Measurements from ENCODE around the gene CNTNAP1. TPM values are rescaled to one million over a fixed set of nuclear protein-coding genes. Genes with fewer than 3 reads are reported as not detected.

CNTNAP1 gene
- total RNA-seq, 1 donor from 2014 or later = 10.5 TPM

DNA sequence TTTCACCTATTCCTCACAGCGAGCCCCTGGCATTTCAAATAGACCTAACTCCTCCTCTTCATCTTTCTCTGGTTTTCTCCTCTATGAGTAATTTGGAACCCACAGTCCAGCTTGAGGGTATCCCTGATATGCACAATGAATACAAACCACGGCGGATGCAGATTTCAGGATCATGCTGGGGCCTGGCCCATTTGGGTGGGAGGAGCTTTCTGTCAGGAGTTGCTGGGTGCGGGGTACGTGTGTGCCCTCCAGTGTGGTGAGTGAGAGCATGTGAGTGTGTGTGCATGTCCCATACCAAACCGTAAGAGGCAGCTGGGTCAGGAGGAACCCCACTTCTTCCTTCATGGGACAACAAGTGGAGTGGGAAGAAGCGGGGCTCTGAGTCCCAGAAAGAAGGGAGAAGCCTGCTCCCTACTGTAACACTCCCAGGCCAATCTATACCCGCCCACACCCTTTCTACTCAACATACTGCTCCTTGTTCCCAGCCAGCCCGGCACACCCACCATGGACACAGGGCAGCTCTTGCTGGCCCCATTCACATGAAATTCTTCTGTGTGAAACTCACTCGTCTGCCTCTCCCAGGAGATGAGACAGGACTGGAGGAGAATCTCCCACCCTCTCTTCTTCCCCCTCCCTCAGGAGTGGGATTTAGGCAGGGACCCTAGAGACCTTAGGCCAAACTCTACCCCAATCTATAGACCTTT, 18.4 kb downstream of the CNTNAP1 start:
- intact Hi-C loops (cut with DNase I) = no loop called here
- no peaks in the 10 kb centered on the region for H3K4me1 ChIP-seq
- no peak for DNase-seq (ENCODE audit: low spot score in 2 of 2)
- no peaks in the 10 kb centered on the region for H3K9me3 ChIP-seq
- peaks cover 62 to 75% of the 10 kb centered on the region in 2 donors for H3K36me3 ChIP-seq
- no peaks in the 10 kb centered on the region for H3K27me3 ChIP-seq
- no peak overlapping the region for H3K4me3 ChIP-seq
- no peak overlapping the region for H3K27ac ChIP-seq
- TF ChIP-seq, protein P1, sequence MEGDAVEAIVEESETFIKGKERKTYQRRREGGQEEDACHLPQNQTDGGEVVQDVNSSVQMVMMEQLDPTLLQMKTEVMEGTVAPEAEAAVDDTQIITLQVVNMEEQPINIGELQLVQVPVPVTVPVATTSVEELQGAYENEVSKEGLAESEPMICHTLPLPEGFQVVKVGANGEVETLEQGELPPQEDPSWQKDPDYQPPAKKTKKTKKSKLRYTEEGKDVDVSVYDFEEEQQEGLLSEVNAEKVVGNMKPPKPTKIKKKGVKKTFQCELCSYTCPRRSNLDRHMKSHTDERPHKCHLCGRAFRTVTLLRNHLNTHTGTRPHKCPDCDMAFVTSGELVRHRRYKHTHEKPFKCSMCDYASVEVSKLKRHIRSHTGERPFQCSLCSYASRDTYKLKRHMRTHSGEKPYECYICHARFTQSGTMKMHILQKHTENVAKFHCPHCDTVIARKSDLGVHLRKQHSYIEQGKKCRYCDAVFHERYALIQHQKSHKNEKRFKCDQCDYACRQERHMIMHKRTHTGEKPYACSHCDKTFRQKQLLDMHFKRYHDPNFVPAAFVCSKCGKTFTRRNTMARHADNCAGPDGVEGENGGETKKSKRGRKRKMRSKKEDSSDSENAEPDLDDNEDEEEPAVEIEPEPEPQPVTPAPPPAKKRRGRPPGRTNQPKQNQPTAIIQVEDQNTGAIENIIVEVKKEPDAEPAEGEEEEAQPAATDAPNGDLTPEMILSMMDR (IDR thresholded peaks at IDR 0.05) = no peak

GRCh38 chr17:42702446-42702845, 20.1 kb downstream of the CNTNAP1 start:
- Histone ChIP-seq H3K9me3 (no peaks in the 10 kb centered on the region), H3K36me3 (peaks cover 71 to 79% of the 10 kb centered on the region in 2 donors), H3K4me1 (no peaks in the 10 kb centered on the region), H3K27ac (no peak overlapping the region), H3K27me3 (no peaks in the 10 kb centered on the region), H3K4me3 (no peak overlapping the region)
- intact Hi-C loops (cut with DNase I) = no loop called here
- no peak for DNase-seq (ENCODE audit: low spot score in 2 of 2)
- TF ChIP-seq, protein P1 (IDR thresholded peaks at IDR 0.05) = no peak

- Histone ChIP-seq H3K4me1 (no peaks in the 10 kb centered on the region), H3K4me3 (no peak overlapping the region), H3K27me3 (no peaks in the 10 kb centered on the region), H3K9me3 (no peaks in the 10 kb centered on the region), H3K27ac (no peak overlapping the region), H3K36me3 (peaks cover 89 to 93% of the 10 kb centered on the region in 2 donors)
- DNase-seq (ENCODE audit: low spot score in 2 of 2) = no peak
- intact Hi-C loops (cut with DNase I) = no loop called here
- TF ChIP-seq, protein P1 (IDR thresholded peaks at IDR 0.05) = no peak
These were observed 22.1 kb downstream of the CNTNAP1 start for GRCh38 chr17:42704490-42704836.

DNA sequence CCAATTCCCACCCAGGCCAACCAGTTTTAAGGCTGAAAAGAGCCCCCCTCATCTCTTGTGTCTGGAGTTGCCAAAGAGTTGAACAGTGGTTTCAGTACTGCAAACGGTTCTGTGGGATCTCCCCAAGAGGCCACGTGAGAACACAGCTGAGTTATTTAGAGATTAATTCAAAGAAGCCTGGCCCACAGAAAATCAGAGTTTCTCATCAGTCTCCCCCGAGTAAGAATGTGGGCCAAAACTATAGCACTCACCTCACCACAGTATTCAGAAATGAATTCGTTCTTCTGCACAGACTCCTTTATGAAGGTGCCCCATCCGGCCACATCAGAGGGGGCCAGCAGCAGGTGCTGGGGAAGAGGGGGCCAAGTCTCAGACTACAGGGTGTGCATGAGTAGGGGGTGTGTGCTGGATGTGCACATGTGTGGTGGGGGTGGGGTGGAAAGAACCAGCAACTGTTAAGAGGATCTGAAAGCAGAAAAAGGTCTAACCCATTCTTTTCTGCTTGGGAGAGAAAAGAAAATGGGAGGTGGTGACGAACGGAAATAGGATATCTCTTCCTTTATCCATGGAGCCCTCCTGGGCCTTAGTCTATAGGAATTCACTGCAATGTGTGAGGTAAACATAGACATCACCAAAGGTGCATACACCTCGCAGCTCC, 22.6 kb downstream of the CNTNAP1 start:
- no peak overlapping the region for H3K27ac ChIP-seq
- intact Hi-C loops (cut with DNase I) = no loop called here
- DNase-seq (ENCODE audit: low spot score in 2 of 2) = no peak
- H3K36me3 ChIP-seq = peaks cover 94 to 98% of the 10 kb centered on the region in 2 donors
- H3K27me3 ChIP-seq = no peaks in the 10 kb centered on the region
- TF ChIP-seq, protein P1 (IDR thresholded peaks at IDR 0.05) = no peak
- no peak overlapping the region for H3K4me3 ChIP-seq
- H3K9me3 ChIP-seq = no peaks in the 10 kb centered on the region
- H3K4me1 ChIP-seq = no peaks in the 10 kb centered on the region

DNA sequence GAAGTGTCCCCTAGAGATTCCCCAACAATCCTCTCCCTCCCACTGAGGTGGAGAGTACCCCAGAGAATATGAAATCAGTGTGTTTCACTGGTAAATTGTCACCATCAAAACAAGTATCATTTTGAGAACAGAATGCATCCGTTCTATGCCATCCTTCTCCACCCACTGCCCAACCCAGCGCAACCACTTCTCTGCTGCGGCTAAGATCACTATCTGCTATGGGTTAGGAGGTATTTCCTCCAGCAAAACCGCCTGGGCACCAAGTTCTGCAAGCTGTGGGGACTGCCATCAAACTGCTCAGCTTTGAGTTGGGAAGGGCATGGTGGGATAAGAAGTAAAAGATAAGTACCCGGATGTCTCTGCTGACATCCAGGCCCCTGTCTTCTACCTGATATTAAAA, 24.4 kb downstream of the CNTNAP1 start:
- Histone ChIP-seq H3K36me3 (peaks cover 98 to 100% of the 10 kb centered on the region in 2 donors), H3K27me3 (no peaks in the 10 kb centered on the region), H3K27ac (no peak overlapping the region), H3K9me3 (no peaks in the 10 kb centered on the region), H3K4me1 (no peaks in the 10 kb centered on the region), H3K4me3 (no peak overlapping the region)
- TF ChIP-seq, protein P1 (IDR thresholded peaks at IDR 0.05) = no peak
- intact Hi-C loops (cut with DNase I) = no loop called here
- no peak for DNase-seq (ENCODE audit: low spot score in 2 of 2)
